ENCODE measurements around the gene KATNB1.
"Not testable (repeated sequence)": the region's sequence is repeated elsewhere in the genome, so short reads cannot be mapped to it uniquely, and the experiment has no call there.

The KATNB1 gene

GRCh38 chr16:57711346-57711745, 24.2 kb upstream of the KATNB1 start:
- no peaks in the 10 kb centered on the region for H3K4me1 Mint-ChIP-seq (ENCODE audit: low read depth)
- H3K27ac Mint-ChIP-seq: no peak overlapping the region
- peaks cover 36% of the 10 kb centered on the region for H3K27me3 Mint-ChIP-seq (ENCODE audit: low read depth)
- H3K4me3 Mint-ChIP-seq: no peak overlapping the region
- H3K36me3 Mint-ChIP-seq (ENCODE audit: low read depth): no peaks in the 10 kb centered on the region
- H3K9me3 Mint-ChIP-seq: no peaks in the 10 kb centered on the region

- Mint-ChIP-seq H3K4me3 (no peak overlapping the region), H3K9me3 (no peaks in the 10 kb centered on the region), H3K36me3 (ENCODE audit: low read depth) (no peaks in the 10 kb centered on the region), H3K27me3 (ENCODE audit: low read depth) (peaks cover 41% of the 10 kb centered on the region), H3K27ac (no peak overlapping the region), H3K4me1 (ENCODE audit: low read depth) (no peaks in the 10 kb centered on the region)
Measured at GRCh38 chr16:57711993-57712392, 23.6 kb upstream of the KATNB1 start.

GRCh38 chr16:57712569-57712968, 23.0 kb upstream of the KATNB1 start:
- not testable (repeated sequence) for H3K4me3 Mint-ChIP-seq; H3K27ac Mint-ChIP-seq; H3K36me3 Mint-ChIP-seq (ENCODE audit: low read depth); H3K9me3 Mint-ChIP-seq; H3K4me1 Mint-ChIP-seq (ENCODE audit: low read depth)
- H3K27me3 Mint-ChIP-seq (ENCODE audit: low read depth): peaks cover 41% of the 10 kb centered on the region

DNA sequence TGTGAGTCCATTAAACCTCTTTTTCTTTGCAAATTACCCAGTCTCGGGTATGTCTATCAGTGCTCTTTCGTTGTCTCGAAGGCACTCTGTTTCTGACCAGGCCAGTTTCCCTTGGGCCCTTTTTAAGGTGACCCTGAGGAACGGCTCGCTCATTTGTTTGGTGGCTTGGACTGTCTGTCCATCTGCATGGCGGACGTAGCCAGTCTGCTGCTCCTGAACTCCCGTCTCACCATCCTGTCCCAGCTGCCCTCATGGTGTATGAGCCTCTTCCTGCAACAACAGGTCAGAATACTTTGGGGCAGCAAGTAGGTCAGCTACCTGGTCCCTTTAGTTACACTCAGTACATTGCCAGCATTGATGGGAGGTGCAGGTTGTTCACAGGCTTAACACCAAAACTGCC, 22.0 kb upstream of the KATNB1 start:
- no peak overlapping the region for H3K4me3 Mint-ChIP-seq

DNA sequence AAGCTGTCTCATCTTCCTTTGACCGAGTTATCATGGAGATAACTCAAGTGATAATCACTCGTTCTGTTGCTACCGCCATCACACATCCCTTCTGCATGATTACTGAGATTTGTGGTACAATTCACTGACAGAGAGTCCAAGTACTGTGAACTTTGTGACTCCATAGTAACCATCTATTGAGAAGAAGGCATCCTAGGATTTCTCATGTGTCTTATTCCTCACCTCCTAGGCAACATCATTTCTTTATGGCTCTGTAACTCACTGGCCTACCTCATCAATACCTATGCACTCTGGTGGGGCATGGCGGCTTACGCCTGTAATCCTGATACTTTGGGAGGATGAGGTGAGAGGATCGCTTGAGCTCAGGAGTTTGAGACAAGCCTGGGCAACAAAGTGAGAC, 21.5 kb upstream of the KATNB1 start:
- Mint-ChIP-seq H3K36me3 (ENCODE audit: low read depth) (no peaks in the 10 kb centered on the region), H3K9me3 (no peaks in the 10 kb centered on the region), H3K4me1 (ENCODE audit: low read depth) (no peaks in the 10 kb centered on the region), H3K4me3 (no peak overlapping the region), H3K27me3 (ENCODE audit: low read depth) (peaks cover 41% of the 10 kb centered on the region), H3K27ac (no peak overlapping the region)

More for the DNA sequence above, 22.0 kb upstream of the KATNB1 start:
- Mint-ChIP-seq H3K4me1 (ENCODE audit: low read depth) (no peaks in the 10 kb centered on the region), H3K9me3 (no peaks in the 10 kb centered on the region), H3K36me3 (ENCODE audit: low read depth) (no peaks in the 10 kb centered on the region), H3K27ac (no peak overlapping the region), H3K27me3 (ENCODE audit: low read depth) (peaks cover 41% of the 10 kb centered on the region)

GRCh38 chr16:57720142-57720575, 15.4 kb upstream of the KATNB1 start:
- H3K36me3 Mint-ChIP-seq (ENCODE audit: low read depth): no peaks in the 10 kb centered on the region
- no peaks in the 10 kb centered on the region for H3K9me3 Mint-ChIP-seq
- H3K4me1 Mint-ChIP-seq (ENCODE audit: low read depth): no peaks in the 10 kb centered on the region
- H3K27me3 Mint-ChIP-seq (ENCODE audit: low read depth): peaks cover 10% of the 10 kb centered on the region
- H3K27ac Mint-ChIP-seq: no peak overlapping the region
- no peak overlapping the region for H3K4me3 Mint-ChIP-seq

- Mint-ChIP-seq H3K27me3 (ENCODE audit: low read depth) (peaks cover 3% of the 10 kb centered on the region), H3K4me1 (ENCODE audit: low read depth) (no peaks in the 10 kb centered on the region), H3K36me3 (ENCODE audit: low read depth) (no peaks in the 10 kb centered on the region), H3K4me3 (no peak overlapping the region), H3K9me3 (no peaks in the 10 kb centered on the region), H3K27ac (no peak overlapping the region)
Measured at GRCh38 chr16:57721356-57722209, 14.0 kb upstream of the KATNB1 start.

GRCh38 chr16:57722210-57722499, 13.4 kb upstream of the KATNB1 start:
- Mint-ChIP-seq H3K27me3 (ENCODE audit: low read depth) (no peaks in the 10 kb centered on the region), H3K36me3 (ENCODE audit: low read depth) (no peaks in the 10 kb centered on the region), H3K4me1 (ENCODE audit: low read depth) (no peaks in the 10 kb centered on the region), H3K9me3 (no peaks in the 10 kb centered on the region), H3K4me3 (no peak overlapping the region), H3K27ac (no peak overlapping the region)

DNA sequence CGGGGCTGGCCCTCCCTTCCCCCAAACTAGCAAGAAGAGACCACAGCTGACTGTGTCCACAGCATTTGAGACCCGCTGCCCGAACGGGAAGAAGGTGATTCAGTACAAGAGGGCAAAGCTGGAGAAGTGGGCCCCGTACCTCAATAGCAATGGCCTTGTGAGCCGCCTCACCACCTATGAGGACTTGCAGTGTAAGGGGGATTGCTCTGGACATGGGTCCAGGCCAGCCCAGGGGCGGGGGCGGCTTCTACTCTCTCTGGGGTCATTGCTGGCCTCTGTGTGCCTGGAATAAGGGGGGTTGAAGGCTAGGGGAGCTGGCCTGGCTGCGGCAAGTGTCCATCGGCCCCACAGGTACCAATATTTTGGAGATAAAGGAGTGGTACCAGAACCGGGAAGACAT, 12.9 kb upstream of the KATNB1 start:
- H3K27ac Mint-ChIP-seq: no peak overlapping the region
- no peaks in the 10 kb centered on the region for H3K27me3 Mint-ChIP-seq (ENCODE audit: low read depth)
- no peaks in the 10 kb centered on the region for H3K36me3 Mint-ChIP-seq (ENCODE audit: low read depth)
- H3K4me3 Mint-ChIP-seq: no peak overlapping the region
- H3K4me1 Mint-ChIP-seq (ENCODE audit: low read depth): no peaks in the 10 kb centered on the region
- H3K9me3 Mint-ChIP-seq: no peaks in the 10 kb centered on the region

GRCh38 chr16:57723170-57723569, 12.4 kb upstream of the KATNB1 start:
- Mint-ChIP-seq H3K27ac (no peak overlapping the region), H3K36me3 (ENCODE audit: low read depth) (no peaks in the 10 kb centered on the region), H3K4me3 (no peak overlapping the region)

DNA sequence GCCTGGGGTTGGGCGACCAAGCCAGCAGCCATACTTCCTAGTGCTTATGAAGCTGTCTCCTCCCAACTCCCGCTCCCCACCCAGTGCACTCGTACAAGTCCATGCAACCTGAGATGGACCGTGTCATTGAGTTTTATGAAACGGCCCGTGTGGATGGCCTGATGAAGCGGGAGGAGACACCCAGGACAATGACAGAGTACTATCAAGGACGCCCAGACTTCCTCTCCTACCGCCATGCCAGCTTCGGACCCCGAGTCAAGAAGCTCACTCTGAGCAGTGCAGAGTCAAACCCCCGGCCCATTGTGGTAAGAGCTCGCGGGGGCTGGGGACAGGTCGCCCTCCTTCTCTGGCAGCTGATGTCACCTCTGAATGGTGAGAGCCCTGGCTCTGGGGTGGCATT, 11.0 kb upstream of the KATNB1 start:
- Mint-ChIP-seq H3K36me3 (ENCODE audit: low read depth) (no peaks in the 10 kb centered on the region), H3K27ac (no peak overlapping the region), H3K4me3 (no peak overlapping the region), H3K4me1 (ENCODE audit: low read depth) (no peaks in the 10 kb centered on the region), H3K27me3 (ENCODE audit: low read depth) (no peaks in the 10 kb centered on the region), H3K9me3 (no peaks in the 10 kb centered on the region)

More at GRCh38 chr16:57723170-57723569, 12.4 kb upstream of the KATNB1 start:
- no peaks in the 10 kb centered on the region for H3K27me3 Mint-ChIP-seq (ENCODE audit: low read depth)
- no peaks in the 10 kb centered on the region for H3K4me1 Mint-ChIP-seq (ENCODE audit: low read depth)
- no peaks in the 10 kb centered on the region for H3K9me3 Mint-ChIP-seq

- no peaks in the 10 kb centered on the region for H3K27me3 Mint-ChIP-seq (ENCODE audit: low read depth)
- H3K4me1 Mint-ChIP-seq (ENCODE audit: low read depth): no peaks in the 10 kb centered on the region
- H3K36me3 Mint-ChIP-seq (ENCODE audit: low read depth): no peaks in the 10 kb centered on the region
- no peak overlapping the region for H3K4me3 Mint-ChIP-seq
- H3K27ac Mint-ChIP-seq: no peak overlapping the region
- no peaks in the 10 kb centered on the region for H3K9me3 Mint-ChIP-seq
Measured at GRCh38 chr16:57725151-57725550, 10.4 kb upstream of the KATNB1 start.

GRCh38 chr16:57725554-57725953, 10.0 kb upstream of the KATNB1 start:
- no peak overlapping the region for H3K27ac Mint-ChIP-seq
- no peaks in the 10 kb centered on the region for H3K27me3 Mint-ChIP-seq (ENCODE audit: low read depth)
- no peaks in the 10 kb centered on the region for H3K9me3 Mint-ChIP-seq
- H3K36me3 Mint-ChIP-seq (ENCODE audit: low read depth): no peaks in the 10 kb centered on the region
- no peaks in the 10 kb centered on the region for H3K4me1 Mint-ChIP-seq (ENCODE audit: low read depth)
- H3K4me3 Mint-ChIP-seq: no peak overlapping the region

DNA sequence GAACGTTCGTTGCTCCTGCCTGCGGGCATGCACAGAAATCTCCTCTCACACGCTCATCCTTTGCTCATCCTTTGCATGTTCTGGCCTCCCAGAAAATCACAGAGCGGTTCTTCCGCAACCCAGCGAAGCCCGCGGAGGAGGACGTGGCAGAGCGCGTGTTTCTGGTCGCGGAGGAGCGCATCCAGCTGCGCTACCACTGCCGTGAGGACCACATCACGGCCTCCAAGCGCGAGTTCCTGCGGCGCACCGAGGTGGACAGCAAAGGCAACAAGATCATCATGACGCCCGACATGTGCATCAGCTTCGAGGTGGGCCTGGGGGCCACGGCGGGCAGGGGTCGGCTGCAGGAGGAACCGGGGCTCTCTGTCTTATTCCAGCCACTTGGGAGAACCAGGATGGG, 9.6 kb upstream of the KATNB1 start:
- H3K9me3 Mint-ChIP-seq: no peaks in the 10 kb centered on the region

GRCh38 chr16:57726433-57726947, 9.1 kb upstream of the KATNB1 start:
- Mint-ChIP-seq H3K27ac (no peak overlapping the region), H3K27me3 (ENCODE audit: low read depth) (no peaks in the 10 kb centered on the region), H3K9me3 (peaks cover 3% of the 10 kb centered on the region), H3K4me1 (ENCODE audit: low read depth) (no peaks in the 10 kb centered on the region), H3K4me3 (no peak overlapping the region), H3K36me3 (ENCODE audit: low read depth) (no peaks in the 10 kb centered on the region)

More for the DNA sequence above, 9.6 kb upstream of the KATNB1 start:
- Mint-ChIP-seq H3K4me3 (no peak overlapping the region), H3K27me3 (ENCODE audit: low read depth) (no peaks in the 10 kb centered on the region), H3K4me1 (ENCODE audit: low read depth) (no peaks in the 10 kb centered on the region), H3K36me3 (ENCODE audit: low read depth) (no peaks in the 10 kb centered on the region), H3K27ac (no peak overlapping the region)

All from T-helper 1 cell treated with Interleukin-12 subunit alpha and Interleukin-12 subunit beta and Interleukin-4 antibody, amounts not matched to agents 30 μg/mL and 1 μg/mL, for 36 hours (primary cell).